ENCODE measurements around the gene NMNAT2. TPM values are rescaled to one million over a fixed set of nuclear protein-coding genes. Genes with fewer than 3 reads are reported as not detected.

NMNAT2 gene
- total and polyA plus RNA-seq, 10 of the 15 experiments (the other 5 are each of a cell fraction or from before 2014, with no cell fraction given): 0.02 to 2.0 (median 0.60) TPM

GRCh38 chr1:183457449-183457848 is 39.3 kb upstream of the NMNAT2 start:
- intact Hi-C loops (cut with micrococcal nuclease; ENCODE audit: unreplicated experiment): no loop called here
- Histone ChIP-seq H3K27ac (ENCODE audit: control insufficient read depth, insufficient read depth) (no peak overlapping the region), H3K79me2 (ENCODE audit: control insufficient read depth, insufficient read depth, low read length) (no peaks in the 10 kb centered on the region), H3K4me1 (ENCODE audit: control insufficient read depth, insufficient read depth, low read length) (no peaks in the 10 kb centered on the region), H3K9me3 (replicated peaks; ENCODE audit: control insufficient read depth, insufficient read depth, low read length) (no peaks in the 10 kb centered on the region), H3K4me3 (no peak overlapping the region), H3K36me3 (ENCODE audit: control insufficient read depth in 2 of 2, insufficient read depth in 2 of 2, low read length in 1 of 2) (no peaks in the 10 kb centered on the region), H4K20me1 (ENCODE audit: control insufficient read depth, insufficient read depth) (no peaks in the 10 kb centered on the region), H3K27me3 (replicated peaks in 1 of 2; ENCODE audit: control insufficient read depth in 2 of 2, insufficient read depth in 2 of 2, low read length in 1 of 2) (no peaks in the 10 kb centered on the region; a peak in 1 of 4 replicates), H3K4me2 (ENCODE audit: control insufficient read depth, insufficient read depth) (no peak overlapping the region), H2AFZ (ENCODE audit: control insufficient read depth, low read depth, low read length) (no peak overlapping the region), H3K9ac (ENCODE audit: control insufficient read depth, insufficient read depth, low read length) (no peak overlapping the region)
- ATAC-seq (no peak), DNase-seq (ENCODE audit: low read depth, low spot score) (no peak), FAIRE-seq (no peak)
- ChIA-PET SMC1A (ENCODE audit: uncharacterized antibody, unreplicated experiment) (no interaction called here), RAD21 (ENCODE audit: unreplicated experiment) (interaction anchor here (0.5 kb wide), 1 partner anchor 49 kb away, joined by 3 read pairs; no protein-coding TSS in a partner anchor), CTCF (interaction anchor here (1.1 kb wide), 1 partner anchor 52 kb away, joined by 3 read pairs; no protein-coding TSS in a partner anchor), POLR2A (no interaction called here)
- TF ChIP-seq SP1 (IDR thresholded peaks at IDR 0.05; ENCODE audit: low read depth, low read length) (no peak), ZNF24 (IDR thresholded peaks at IDR 0.05) (no peak), EP300 (IDR thresholded peaks at IDR 0.05; ENCODE audit: borderline replicate concordance in 1 of 2, control insufficient read depth in 1 of 2, low read depth in 2 of 2, low read length in 2 of 2) (no peak), NFIC (IDR thresholded peaks at IDR 0.05; ENCODE audit: low read depth, low read length) (no peak), EZH2 (IDR thresholded peaks at IDR 0.05; ENCODE audit: borderline replicate concordance, control insufficient read depth, low read depth, low read length) (no peak), CHD2 (IDR thresholded peaks at IDR 0.05; ENCODE audit: borderline replicate concordance, low read depth, low read length) (no peak), TCF7 (IDR thresholded peaks at IDR 0.05; ENCODE audit: borderline replicate concordance) (no peak), NR2C2 (IDR thresholded peaks at IDR 0.05; ENCODE audit: borderline replicate concordance, control insufficient read depth, insufficient read length, low read depth) (no peak), HSF1 (IDR thresholded peaks at IDR 0.05; ENCODE audit: low read depth, low read length) (no peak), E2F4 (IDR thresholded peaks at IDR 0.05; ENCODE audit: low read depth, low read length) (no peak)
- BruUV-seq (replicated peaks): no TSS peak
- WGBS (ENCODE audit: insufficient coverage, insufficient replicate concordance, low lambda C conversion rate, missing lambda C conversion rate): 28% methylated on average over 3 of the region's 3 CpGs
- in situ Hi-C loops (cut with MboI): no loop called here

All from GM12878 (cell line).